ENCODE results near the gene CCDC71L.

The CCDC71L gene

GRCh38 chr7:106623315-106623660 is 37.7 kb downstream of the CCDC71L start:
- Histone ChIP-seq H3K79me2 (ENCODE audit: control insufficient read depth, insufficient read depth, low read length, unreplicated experiment) (no peaks in the 10 kb centered on the region), H3K27me3 (ENCODE audit: insufficient read depth, low read length) (no peaks in the 10 kb centered on the region), H3K27ac (ENCODE audit: low read depth, low read length) (no peak overlapping the region), H3K36me3 (ENCODE audit: insufficient read depth, low read length) (no peaks in the 10 kb centered on the region), H2AFZ (ENCODE audit: low read length, unreplicated experiment) (no peak overlapping the region), H3K4me1 (ENCODE audit: control insufficient read depth, insufficient read depth, low read length, unreplicated experiment) (peaks cover 22% of the 10 kb centered on the region), H3K4me3 (ENCODE audit: low read depth, low read length) (no peak overlapping the region)

- H3K79me2 ChIP-seq (ENCODE audit: control insufficient read depth, insufficient read depth, low read length, unreplicated experiment): no peaks in the 10 kb centered on the region
- no peaks in the 10 kb centered on the region for H3K36me3 ChIP-seq (ENCODE audit: insufficient read depth, low read length)
- H3K27ac ChIP-seq (ENCODE audit: low read depth, low read length): no peak overlapping the region
- peaks cover 27% of the 10 kb centered on the region for H3K4me1 ChIP-seq (ENCODE audit: control insufficient read depth, insufficient read depth, low read length, unreplicated experiment)
- H3K4me3 ChIP-seq (ENCODE audit: low read depth, low read length): no peak overlapping the region
- no peak overlapping the region for H2AFZ ChIP-seq (ENCODE audit: low read length, unreplicated experiment)
- H3K27me3 ChIP-seq (ENCODE audit: insufficient read depth, low read length): no peaks in the 10 kb centered on the region
Observed at GRCh38 chr7:106622654-106623314, 38.2 kb downstream of the CCDC71L start.

GRCh38 chr7:106621393-106622132 is 39.4 kb downstream of the CCDC71L start:
- Histone ChIP-seq H3K79me2 (ENCODE audit: control insufficient read depth, insufficient read depth, low read length, unreplicated experiment) (no peaks in the 10 kb centered on the region), H2AFZ (ENCODE audit: low read length, unreplicated experiment) (no peak overlapping the region), H3K4me3 (ENCODE audit: low read depth, low read length) (no peak overlapping the region), H3K4me1 (ENCODE audit: control insufficient read depth, insufficient read depth, low read length, unreplicated experiment) (peaks cover 32% of the 10 kb centered on the region), H3K27me3 (ENCODE audit: insufficient read depth, low read length) (no peaks in the 10 kb centered on the region), H3K27ac (ENCODE audit: low read depth, low read length) (no peak overlapping the region), H3K36me3 (ENCODE audit: insufficient read depth, low read length) (no peaks in the 10 kb centered on the region)

GRCh38 chr7:106620676-106621075 is 40.3 kb downstream of the CCDC71L start:
- Histone ChIP-seq H3K4me1 (ENCODE audit: control insufficient read depth, insufficient read depth, low read length, unreplicated experiment) (peaks cover 39% of the 10 kb centered on the region), H2AFZ (ENCODE audit: low read length, unreplicated experiment) (no peak overlapping the region), H3K36me3 (ENCODE audit: insufficient read depth, low read length) (no peaks in the 10 kb centered on the region), H3K27ac (ENCODE audit: low read depth, low read length) (no peak overlapping the region), H3K27me3 (ENCODE audit: insufficient read depth, low read length) (no peaks in the 10 kb centered on the region), H3K79me2 (ENCODE audit: control insufficient read depth, insufficient read depth, low read length, unreplicated experiment) (no peaks in the 10 kb centered on the region), H3K4me3 (ENCODE audit: low read depth, low read length) (no peak overlapping the region)

GRCh38 chr7:106620034-106620433 is 40.9 kb downstream of the CCDC71L start:
- Histone ChIP-seq H3K27ac (ENCODE audit: low read depth, low read length) (no peak overlapping the region), H3K4me3 (ENCODE audit: low read depth, low read length) (no peak overlapping the region), H3K4me1 (ENCODE audit: control insufficient read depth, insufficient read depth, low read length, unreplicated experiment) (peaks cover 45% of the 10 kb centered on the region), H3K27me3 (ENCODE audit: insufficient read depth, low read length) (no peaks in the 10 kb centered on the region), H2AFZ (ENCODE audit: low read length, unreplicated experiment) (no peak overlapping the region), H3K36me3 (ENCODE audit: insufficient read depth, low read length) (no peaks in the 10 kb centered on the region), H3K79me2 (ENCODE audit: control insufficient read depth, insufficient read depth, low read length, unreplicated experiment) (no peaks in the 10 kb centered on the region)

GRCh38 chr7:106619213-106619612 is 41.7 kb downstream of the CCDC71L start:
- H3K4me1 ChIP-seq (ENCODE audit: control insufficient read depth, insufficient read depth, low read length, unreplicated experiment): peaks cover 48% of the 10 kb centered on the region
- H2AFZ ChIP-seq (ENCODE audit: low read length, unreplicated experiment): no peak overlapping the region
- no peak overlapping the region for H3K27ac ChIP-seq (ENCODE audit: low read depth, low read length)
- no peak overlapping the region for H3K4me3 ChIP-seq (ENCODE audit: low read depth, low read length)
- no peaks in the 10 kb centered on the region for H3K36me3 ChIP-seq (ENCODE audit: insufficient read depth, low read length)
- H3K27me3 ChIP-seq (ENCODE audit: insufficient read depth, low read length): no peaks in the 10 kb centered on the region
- H3K79me2 ChIP-seq (ENCODE audit: control insufficient read depth, insufficient read depth, low read length, unreplicated experiment): no peaks in the 10 kb centered on the region

- Histone ChIP-seq H3K36me3 (ENCODE audit: insufficient read depth, low read length) (no peaks in the 10 kb centered on the region), H3K27me3 (ENCODE audit: insufficient read depth, low read length) (no peaks in the 10 kb centered on the region), H3K79me2 (ENCODE audit: control insufficient read depth, insufficient read depth, low read length, unreplicated experiment) (no peaks in the 10 kb centered on the region), H2AFZ (ENCODE audit: low read length, unreplicated experiment) (no peak overlapping the region), H3K4me3 (ENCODE audit: low read depth, low read length) (no peak overlapping the region), H3K27ac (ENCODE audit: low read depth, low read length) (no peak overlapping the region), H3K4me1 (ENCODE audit: control insufficient read depth, insufficient read depth, low read length, unreplicated experiment) (peaks cover 47% of the 10 kb centered on the region)
Observed at GRCh38 chr7:106618480-106618879, 42.5 kb downstream of the CCDC71L start.

- peaks cover 50% of the 10 kb centered on the region for H3K4me1 ChIP-seq (ENCODE audit: control insufficient read depth, insufficient read depth, low read length, unreplicated experiment)
- no peak overlapping the region for H3K4me3 ChIP-seq (ENCODE audit: low read depth, low read length)
- H3K36me3 ChIP-seq (ENCODE audit: insufficient read depth, low read length): no peaks in the 10 kb centered on the region
- H2AFZ ChIP-seq (ENCODE audit: low read length, unreplicated experiment): no peak overlapping the region
- no peaks in the 10 kb centered on the region for H3K27me3 ChIP-seq (ENCODE audit: insufficient read depth, low read length)
- no peak overlapping the region for H3K27ac ChIP-seq (ENCODE audit: low read depth, low read length)
- no peaks in the 10 kb centered on the region for H3K79me2 ChIP-seq (ENCODE audit: control insufficient read depth, insufficient read depth, low read length, unreplicated experiment)
Observed at GRCh38 chr7:106617860-106618259, 43.1 kb downstream of the CCDC71L start.

GRCh38 chr7:106616708-106617051 is 44.3 kb downstream of the CCDC71L start:
- no peak overlapping the region for H3K27ac ChIP-seq (ENCODE audit: low read depth, low read length)

GRCh38 chr7:106615808-106616707 is 44.9 kb downstream of the CCDC71L start:
- Histone ChIP-seq H3K79me2 (ENCODE audit: control insufficient read depth, insufficient read depth, low read length, unreplicated experiment) (no peaks in the 10 kb centered on the region), H3K4me1 (ENCODE audit: control insufficient read depth, insufficient read depth, low read length, unreplicated experiment) (peaks cover 64% of the 10 kb centered on the region), H3K4me3 (ENCODE audit: low read depth, low read length) (no peak overlapping the region), H3K27me3 (ENCODE audit: insufficient read depth, low read length) (no peaks in the 10 kb centered on the region), H3K36me3 (ENCODE audit: insufficient read depth, low read length) (no peaks in the 10 kb centered on the region), H3K27ac (ENCODE audit: low read depth, low read length) (no peak overlapping the region), H2AFZ (ENCODE audit: low read length, unreplicated experiment) (no peak overlapping the region)

More at GRCh38 chr7:106616708-106617051, 44.3 kb downstream of the CCDC71L start:
- H3K27me3 ChIP-seq (ENCODE audit: insufficient read depth, low read length): no peaks in the 10 kb centered on the region
- H3K36me3 ChIP-seq (ENCODE audit: insufficient read depth, low read length): no peaks in the 10 kb centered on the region
- H3K79me2 ChIP-seq (ENCODE audit: control insufficient read depth, insufficient read depth, low read length, unreplicated experiment): no peaks in the 10 kb centered on the region
- H3K4me1 ChIP-seq (ENCODE audit: control insufficient read depth, insufficient read depth, low read length, unreplicated experiment): peaks cover 58% of the 10 kb centered on the region
- H2AFZ ChIP-seq (ENCODE audit: low read length, unreplicated experiment): no peak overlapping the region
- no peak overlapping the region for H3K4me3 ChIP-seq (ENCODE audit: low read depth, low read length)
